Osteoblast (primary cell): ENCODE results near the gene RBM39. TPM values are rescaled to one million over a fixed set of nuclear protein-coding genes. Genes with fewer than 3 reads are reported as not detected.
"Not testable (repeated sequence)": the region's sequence is repeated elsewhere in the genome, so short reads cannot be mapped to it uniquely, and the experiment has no call there.

Experiments
- DNase-seq: peaks from one replicate; pipeline ENCODE4 v3.0.0; 2011; ENCODE audit warnings: low spot score, mixed read lengths; ENCODE audit not compliant: insufficient read length; ENCODE audit errors: missing footprints
- H2AFZ ChIP-seq: 2 replicates; pipeline ENCODE4 v1.6.0; 2011; ENCODE audit warnings: mild to moderate bottlenecking, low read length
- H3K27ac ChIP-seq: 2 replicates; pipeline ENCODE4 v1.5.1; 2011; ENCODE audit warnings: mild to moderate bottlenecking, low read depth, low read length, moderate library complexity
- H3K27me3 ChIP-seq: 2 replicates; pipeline ENCODE4 v1.6.0; 2012; ENCODE audit warnings: mild to moderate bottlenecking, control low read depth, inconsistent platforms, low read length, moderate library complexity; ENCODE audit not compliant: insufficient read depth
- H3K36me3 ChIP-seq: 2 replicates; pipeline ENCODE4 v1.5.1; 2011; ENCODE audit warnings: mild to moderate bottlenecking, low read length, control low read depth, moderate library complexity; ENCODE audit not compliant: insufficient read depth
- H3K4me1 ChIP-seq: 2 replicates; pipeline ENCODE4 v1.5.1; 2011; ENCODE audit warnings: mild to moderate bottlenecking, low read length, control low read depth, moderate library complexity; ENCODE audit not compliant: insufficient read depth
- H3K4me2 ChIP-seq: 2 replicates; pipeline ENCODE4 v1.6.0; 2011; ENCODE audit warnings: mild to moderate bottlenecking, low read length; ENCODE audit not compliant: insufficient read depth
- H3K4me3 ChIP-seq: fragments of 200-600 bp; sonication (generic); 3 replicates; pipeline ENCODE4 v1.5.1; 2012; ENCODE audit warnings: mild to moderate bottlenecking, low read length, inconsistent platforms; ENCODE audit not compliant: insufficient read depth
- H3K79me2 ChIP-seq: 2 replicates; pipeline ENCODE4 v1.6.0; 2012; ENCODE audit warnings: mild to moderate bottlenecking, low read length, control low read depth, inconsistent platforms; ENCODE audit not compliant: insufficient read depth
- H3K9me3 ChIP-seq: 2 replicates; pipeline ENCODE4 v1.5.1; 2011; ENCODE audit warnings: low read depth, low read length, control low read depth
- H4K20me1 ChIP-seq: 2 replicates; pipeline ENCODE4 v1.6.0; 2012; ENCODE audit warnings: mild to moderate bottlenecking, low read length, control low read depth; ENCODE audit not compliant: insufficient read depth
- CTCF ChIP-seq: IDR thresholded peaks from 2 replicates; pipeline ENCODE4 v1.5.1; 2011; ENCODE audit warnings: mild to moderate bottlenecking, low read depth, low read length, moderate library complexity; ENCODE audit errors: extremely low read depth
- total RNA-seq: library from RNA; depleted of rRNA; stranded (reverse); fragments of >200 nt; gene quantifications from 2 replicates; pipeline ENCODE4 v1.2.3, GENCODE V29; 2012

The RBM39 gene
- total RNA-seq, result 274 and 300 TPM in 2 replicates

- H3K79me2 ChIP-seq, result peaks cover 58% of the 10 kb centered on the region
Observed at GRCh38 chr20:35741892-35742740, at the start of gene RBM39. RBM39 (minus strand) TSS chr20:35742260; CDS start chr20:35740874, 1,386 bp downstream.

GRCh38 chr20:35791821-35792220 lies 49.8 kb upstream of the RBM39 start:
- no peaks in the 10 kb centered on the region for H4K20me1 ChIP-seq
- H3K4me1 ChIP-seq, result peaks cover 17% of the 10 kb centered on the region
- peak overlapping the region; percentile 58 for H3K4me2 ChIP-seq
- H2AFZ ChIP-seq, result no peak overlapping the region
- no peaks in the 10 kb centered on the region for H3K27me3 ChIP-seq
- H3K79me2 ChIP-seq, result peaks cover 72% of the 10 kb centered on the region
- H3K4me3 ChIP-seq, result no peak overlapping the region
- no peaks in the 10 kb centered on the region for H3K9me3 ChIP-seq
- peak overlapping the region; percentile 94 for H3K27ac ChIP-seq
- H3K36me3 ChIP-seq, result no peaks in the 10 kb centered on the region
- TF ChIP-seq CTCF, result no peak
- peak; percentile 89 for DNase-seq

More at GRCh38 chr20:35741892-35742740, at the start of gene RBM39:
- Histone ChIP-seq H3K27ac (peak within 1 kb of the TSS; percentile 99), H2AFZ (peak within 1 kb of the TSS; percentile 18), H3K27me3 (no peaks in the 10 kb centered on the region), H3K36me3 (peaks cover 34% of the 10 kb centered on the region), H4K20me1 (peaks cover 28% of the 10 kb centered on the region), H3K9me3 (no peaks in the 10 kb centered on the region), H3K4me1 (peaks cover 36% of the 10 kb centered on the region), H3K4me3 (peak within 1 kb of the TSS; percentile 95), H3K4me2 (peak within 1 kb of the TSS; percentile 94)
- DNase-seq, result peak; percentile 91
- TF ChIP-seq CTCF, result peak; percentile 28

- TF ChIP-seq CTCF, result no peak
- Histone ChIP-seq H3K9me3 (no peaks in the 10 kb centered on the region), H3K36me3 (no peaks in the 10 kb centered on the region), H3K4me2 (no peak overlapping the region), H3K4me1 (peaks cover 17% of the 10 kb centered on the region), H3K79me2 (peaks cover 72% of the 10 kb centered on the region), H2AFZ (no peak overlapping the region), H4K20me1 (no peaks in the 10 kb centered on the region), H3K27me3 (no peaks in the 10 kb centered on the region), H3K27ac (peak overlapping the region; percentile 60), H3K4me3 (no peak overlapping the region)
- peak; percentile 46 for DNase-seq
Observed at GRCh38 chr20:35791097-35791496, 49.0 kb upstream of the RBM39 start.

- Histone ChIP-seq H3K4me1 (peaks cover 17% of the 10 kb centered on the region), H3K36me3 (peaks cover 4% of the 10 kb centered on the region), H3K79me2 (peaks cover 71% of the 10 kb centered on the region), H3K4me3 (no peak overlapping the region), H3K27ac (no peak overlapping the region), H4K20me1 (no peaks in the 10 kb centered on the region), H3K9me3 (no peaks in the 10 kb centered on the region), H3K4me2 (no peak overlapping the region), H3K27me3 (no peaks in the 10 kb centered on the region), H2AFZ (no peak overlapping the region)
- DNase-seq, result no peak
- no peak for TF ChIP-seq CTCF
Observed at GRCh38 chr20:35788796-35789195, 46.7 kb upstream of the RBM39 start.

GRCh38 chr20:35785541-35785940 lies 43.5 kb upstream of the RBM39 start:
- not testable (repeated sequence) for DNase-seq, H3K4me3 ChIP-seq, H3K4me1 ChIP-seq, H3K27me3 ChIP-seq, H4K20me1 ChIP-seq, H3K4me2 ChIP-seq, H3K9me3 ChIP-seq, H3K36me3 ChIP-seq, H2AFZ ChIP-seq, H3K27ac ChIP-seq
- peaks cover 84% of the 10 kb centered on the region for H3K79me2 ChIP-seq

- H3K4me1 ChIP-seq, H3K4me3 ChIP-seq, DNase-seq, H3K4me2 ChIP-seq, H3K27ac ChIP-seq, H2AFZ ChIP-seq, H3K27me3 ChIP-seq, H4K20me1 ChIP-seq, H3K9me3 ChIP-seq, H3K36me3 ChIP-seq: not testable (repeated sequence)
- peaks cover 88% of the 10 kb centered on the region for H3K79me2 ChIP-seq
Observed at GRCh38 chr20:35783811-35784210, 41.8 kb upstream of the RBM39 start.
